ENCODE data around the gene GPX2. TPM values are rescaled to one million over a fixed set of nuclear protein-coding genes. Genes with fewer than 3 reads are reported as not detected.

Gene GPX2
- total RNA-seq, 1 experiment from 2014 or later: not detected

- peaks cover 6% of the 10 kb centered on the region for H3K4me1 ChIP-seq
- DNase-seq: no peak
- H3K27ac ChIP-seq: no peak overlapping the region
- H3K36me3 ChIP-seq: no peaks in the 10 kb centered on the region
- no peaks in the 10 kb centered on the region for H3K9me3 ChIP-seq (replicated peaks)
- no peaks in the 10 kb centered on the region for H3K27me3 ChIP-seq
- no peak overlapping the region for H3K4me3 ChIP-seq
These were observed 3.4 kb downstream of the GPX2 start for GRCh38 chr14:64938972-64939816.

- Histone ChIP-seq H3K36me3 (peaks cover 4% of the 10 kb centered on the region; the same call in 1 of the 2 replicates), H3K4me3 (no peak overlapping the region), H3K4me1 (peaks cover 8% of the 10 kb centered on the region), H3K27ac (no peak overlapping the region), H3K27me3 (no peaks in the 10 kb centered on the region), H3K9me3 (replicated peaks) (no peaks in the 10 kb centered on the region)
- DNase-seq: peak in 1 of 2 experiments; percentile 15
These were observed 4.7 kb downstream of the GPX2 start for GRCh38 chr14:64937821-64938193.

- H3K27me3 ChIP-seq: no peaks in the 10 kb centered on the region
- H3K36me3 ChIP-seq: peaks cover 4% of the 10 kb centered on the region; the same call in 1 of the 2 replicates
- H3K4me3 ChIP-seq: no peak overlapping the region
- no peaks in the 10 kb centered on the region for H3K9me3 ChIP-seq (replicated peaks)
- H3K27ac ChIP-seq: no peak overlapping the region
- no peak for DNase-seq
- peaks cover 8% of the 10 kb centered on the region for H3K4me1 ChIP-seq
These were observed 5.2 kb downstream of the GPX2 start for GRCh38 chr14:64937171-64937820.

GRCh38 chr14:64935508-64935907, 7.0 kb downstream of the GPX2 start:
- no peak overlapping the region for H3K27ac ChIP-seq

GRCh38 chr14:64934338-64934929, 8.1 kb downstream of the GPX2 start:
- H3K36me3 ChIP-seq: peaks cover 9% of the 10 kb centered on the region; the same call in 1 of the 2 replicates
- peaks cover 8% of the 10 kb centered on the region for H3K4me1 ChIP-seq
- peak in 1 of 2 experiments; percentile 30 for DNase-seq
- H3K27me3 ChIP-seq: no peaks in the 10 kb centered on the region
- H3K27ac ChIP-seq: no peak overlapping the region
- H3K4me3 ChIP-seq: no peak overlapping the region
- no peaks in the 10 kb centered on the region for H3K9me3 ChIP-seq (replicated peaks)

More at GRCh38 chr14:64935508-64935907, 7.0 kb downstream of the GPX2 start:
- peaks cover 9% of the 10 kb centered on the region; the same call in 1 of the 2 replicates for H3K36me3 ChIP-seq
- no peaks in the 10 kb centered on the region for H3K27me3 ChIP-seq
- no peak overlapping the region for H3K4me3 ChIP-seq
- H3K9me3 ChIP-seq (replicated peaks): no peaks in the 10 kb centered on the region
- DNase-seq: no peak
- H3K4me1 ChIP-seq: peaks cover 8% of the 10 kb centered on the region

- H3K36me3 ChIP-seq: peaks cover 12% of the 10 kb centered on the region; the same call in 1 of the 2 replicates
- no peaks in the 10 kb centered on the region for H3K27me3 ChIP-seq
- no peaks in the 10 kb centered on the region for H3K9me3 ChIP-seq (replicated peaks)
- peaks cover 8% of the 10 kb centered on the region for H3K4me1 ChIP-seq
- H3K4me3 ChIP-seq: no peak overlapping the region
- DNase-seq: no peak
- no peak overlapping the region for H3K27ac ChIP-seq
These were observed 10.3 kb downstream of the GPX2 start for GRCh38 chr14:64932231-64932630.

- Histone ChIP-seq H3K9me3 (replicated peaks) (no peaks in the 10 kb centered on the region), H3K36me3 (peaks cover 19% of the 10 kb centered on the region; the same call in 1 of the 2 replicates), H3K4me1 (peaks cover 8% of the 10 kb centered on the region), H3K27me3 (no peaks in the 10 kb centered on the region), H3K27ac (no peak overlapping the region), H3K4me3 (no peak overlapping the region)
- no peak for DNase-seq
These were observed 11.4 kb downstream of the GPX2 start for GRCh38 chr14:64931123-64931522.

GRCh38 chr14:64930085-64930843, 12.3 kb downstream of the GPX2 start:
- Histone ChIP-seq H3K4me3 (no peak overlapping the region), H3K27ac (no peak overlapping the region), H3K27me3 (no peaks in the 10 kb centered on the region), H3K9me3 (replicated peaks) (no peaks in the 10 kb centered on the region), H3K4me1 (peaks cover 8% of the 10 kb centered on the region), H3K36me3 (peaks cover 19% of the 10 kb centered on the region; the same call in 1 of the 2 replicates)
- DNase-seq: no peak

- H3K9me3 ChIP-seq (replicated peaks): no peaks in the 10 kb centered on the region
- DNase-seq: no peak
- H3K4me1 ChIP-seq: no peaks in the 10 kb centered on the region; the same call in 1 of the 2 replicates
- H3K36me3 ChIP-seq: peaks cover 19% of the 10 kb centered on the region; the same call in 1 of the 2 replicates
- H3K27me3 ChIP-seq: no peaks in the 10 kb centered on the region
- no peak overlapping the region for H3K27ac ChIP-seq
- H3K4me3 ChIP-seq: no peak overlapping the region
These were observed 13.6 kb downstream of the GPX2 start for GRCh38 chr14:64929014-64929359.

GRCh38 chr14:64928239-64929013, 14.1 kb downstream of the GPX2 start:
- peaks cover 19% of the 10 kb centered on the region; the same call in 1 of the 2 replicates for H3K36me3 ChIP-seq
- no peak for DNase-seq
- no peak overlapping the region for H3K27ac ChIP-seq
- no peaks in the 10 kb centered on the region for H3K27me3 ChIP-seq
- H3K4me1 ChIP-seq: no peaks in the 10 kb centered on the region
- no peak overlapping the region for H3K4me3 ChIP-seq
- H3K9me3 ChIP-seq (replicated peaks): no peaks in the 10 kb centered on the region

- Histone ChIP-seq H3K9me3 (replicated peaks) (no peaks in the 10 kb centered on the region), H3K4me1 (no peaks in the 10 kb centered on the region), H3K36me3 (peaks cover 15% of the 10 kb centered on the region; the same call in 1 of the 2 replicates), H3K4me3 (no peak overlapping the region), H3K27ac (no peak overlapping the region), H3K27me3 (no peaks in the 10 kb centered on the region)
- DNase-seq: no peak
These were observed 15.5 kb downstream of the GPX2 start for GRCh38 chr14:64927031-64927430.

GRCh38 chr14:64926398-64926995, 16.0 kb downstream of the GPX2 start:
- Histone ChIP-seq H3K27ac (no peak overlapping the region), H3K4me3 (no peak overlapping the region), H3K4me1 (no peaks in the 10 kb centered on the region), H3K27me3 (no peaks in the 10 kb centered on the region), H3K9me3 (replicated peaks) (no peaks in the 10 kb centered on the region), H3K36me3 (peaks cover 11% of the 10 kb centered on the region; the same call in 1 of the 2 replicates)
- DNase-seq: no peak

GRCh38 chr14:64923015-64923414, 19.5 kb downstream of the GPX2 start:
- no peaks in the 10 kb centered on the region for H3K4me1 ChIP-seq
- no peak overlapping the region for H3K27ac ChIP-seq
- DNase-seq: no peak
- peaks cover 9% of the 10 kb centered on the region; the same call in 1 of the 2 replicates for H3K36me3 ChIP-seq
- no peak overlapping the region for H3K4me3 ChIP-seq
- H3K27me3 ChIP-seq: no peaks in the 10 kb centered on the region
- H3K9me3 ChIP-seq (replicated peaks): no peaks in the 10 kb centered on the region

Measured in SJCRH30 (cell line).